Measurements from ENCODE around the gene CDC5L.

The CDC5L gene

GRCh38 chr6:44475779-44476434 lies 88.4 kb downstream of the CDC5L start:
- peak; percentile 48 for DNase-seq (ENCODE audit: low read depth)

- DNase-seq (ENCODE audit: low read depth): no peak
These were observed 89.3 kb downstream of the CDC5L start for GRCh38 chr6:44476849-44477248.

GRCh38 chr6:44477293-44477894 lies 89.9 kb downstream of the CDC5L start:
- DNase-seq (ENCODE audit: low read depth): no peak

GRCh38 chr6:44478158-44478557 lies 90.7 kb downstream of the CDC5L start:
- no peak for DNase-seq (ENCODE audit: low read depth)

- no peak for DNase-seq (ENCODE audit: low read depth)
These were observed 91.2 kb downstream of the CDC5L start for GRCh38 chr6:44478591-44479254.

- DNase-seq (ENCODE audit: low read depth): no peak
These were observed 92.6 kb downstream of the CDC5L start for GRCh38 chr6:44480097-44480541.

- DNase-seq (ENCODE audit: low read depth): no peak
These were observed 93.5 kb downstream of the CDC5L start for GRCh38 chr6:44481056-44481455.

- DNase-seq (ENCODE audit: low read depth): no peak
These were observed 94.3 kb downstream of the CDC5L start for GRCh38 chr6:44481760-44482159.

- DNase-seq (ENCODE audit: low read depth): no peak
These were observed 98.3 kb downstream of the CDC5L start for GRCh38 chr6:44485601-44486401.

GRCh38 chr6:44487002-44487401 lies 99.5 kb downstream of the CDC5L start:
- no peak for DNase-seq (ENCODE audit: low read depth)

GRCh38 chr6:44487586-44487985 lies 100.1 kb downstream of the CDC5L start:
- no peak for DNase-seq (ENCODE audit: low read depth)

GRCh38 chr6:44489910-44490604 lies 102.6 kb downstream of the CDC5L start:
- DNase-seq (ENCODE audit: low read depth): peak; percentile 93

GRCh38 chr6:44493132-44493531 lies 105.6 kb downstream of the CDC5L start:
- no peak for DNase-seq (ENCODE audit: low read depth)

GRCh38 chr6:44493593-44493992 lies 106.1 kb downstream of the CDC5L start:
- DNase-seq (ENCODE audit: low read depth): no peak

- peak; percentile 78 for DNase-seq (ENCODE audit: low read depth)
These were observed 106.5 kb downstream of the CDC5L start for GRCh38 chr6:44494011-44494501.

- DNase-seq (ENCODE audit: low read depth): no peak
These were observed 107.8 kb downstream of the CDC5L start for GRCh38 chr6:44495036-44495901.

- no peak for DNase-seq (ENCODE audit: low read depth)
These were observed 109.3 kb downstream of the CDC5L start for GRCh38 chr6:44496665-44497369.

- no peak for DNase-seq (ENCODE audit: low read depth)
These were observed 110.3 kb downstream of the CDC5L start for GRCh38 chr6:44497807-44498206.

GRCh38 chr6:44498436-44498835 lies 110.9 kb downstream of the CDC5L start:
- DNase-seq (ENCODE audit: low read depth): no peak

- DNase-seq (ENCODE audit: low read depth): no peak
These were observed 112.1 kb downstream of the CDC5L start for GRCh38 chr6:44499609-44500008.
